ENCODE data around the gene FBXW11. TPM values are rescaled to one million over a fixed set of nuclear protein-coding genes. Genes with fewer than 3 reads are reported as not detected.

FBXW11 gene
- total RNA-seq, 1 donor from 2014 or later: 54.8 TPM

GRCh38 chr5:172051643-172052339 lies 45.4 kb upstream of the FBXW11 start:
- H3K4me3 Mint-ChIP-seq (ENCODE audit: unreplicated experiment): no peak overlapping the region
- peaks cover 18% of the 10 kb centered on the region for H3K4me1 Mint-ChIP-seq (ENCODE audit: low read depth)
- no peak for DNase-seq (ENCODE audit: low spot score)
- H3K9me3 Mint-ChIP-seq (ENCODE audit: low read depth): no peaks in the 10 kb centered on the region
- peaks cover 20% of the 10 kb centered on the region for H3K36me3 Mint-ChIP-seq (ENCODE audit: low read depth)
- peak overlapping the region; percentile 37 for H3K27ac Mint-ChIP-seq (ENCODE audit: unreplicated experiment)
- no peak for TF ChIP-seq CTCF (IDR thresholded peaks at IDR 0.05)
- H3K27me3 Mint-ChIP-seq (ENCODE audit: low read depth): no peaks in the 10 kb centered on the region

- H3K4me1 Mint-ChIP-seq (ENCODE audit: low read depth): peaks cover 18% of the 10 kb centered on the region
- H3K36me3 Mint-ChIP-seq (ENCODE audit: low read depth): peaks cover 13% of the 10 kb centered on the region
- no peak overlapping the region for H3K4me3 Mint-ChIP-seq (ENCODE audit: unreplicated experiment)
- DNase-seq (ENCODE audit: low spot score): no peak
- no peak for TF ChIP-seq CTCF (IDR thresholded peaks at IDR 0.05)
- no peaks in the 10 kb centered on the region for H3K9me3 Mint-ChIP-seq (ENCODE audit: low read depth)
- no peak overlapping the region for H3K27ac Mint-ChIP-seq (ENCODE audit: unreplicated experiment)
- no peaks in the 10 kb centered on the region for H3K27me3 Mint-ChIP-seq (ENCODE audit: low read depth)
These were observed 43.6 kb upstream of the FBXW11 start for GRCh38 chr5:172050080-172050479.

- Mint-ChIP-seq H3K9me3 (ENCODE audit: low read depth) (no peaks in the 10 kb centered on the region), H3K4me3 (ENCODE audit: unreplicated experiment) (no peak overlapping the region), H3K36me3 (ENCODE audit: low read depth) (peaks cover 19% of the 10 kb centered on the region), H3K27ac (ENCODE audit: unreplicated experiment) (no peak overlapping the region), H3K4me1 (ENCODE audit: low read depth) (peaks cover 18% of the 10 kb centered on the region), H3K27me3 (ENCODE audit: low read depth) (no peaks in the 10 kb centered on the region)
- DNase-seq (ENCODE audit: low spot score): no peak
- no peak for TF ChIP-seq CTCF (IDR thresholded peaks at IDR 0.05)
These were observed 42.9 kb upstream of the FBXW11 start for GRCh38 chr5:172049226-172049796.

GRCh38 chr5:172048539-172049101 lies 42.2 kb upstream of the FBXW11 start:
- peaks cover 20% of the 10 kb centered on the region for H3K36me3 Mint-ChIP-seq (ENCODE audit: low read depth)
- no peaks in the 10 kb centered on the region for H3K9me3 Mint-ChIP-seq (ENCODE audit: low read depth)
- DNase-seq (ENCODE audit: low spot score): no peak
- no peak overlapping the region for H3K4me3 Mint-ChIP-seq (ENCODE audit: unreplicated experiment)
- H3K27me3 Mint-ChIP-seq (ENCODE audit: low read depth): no peaks in the 10 kb centered on the region
- TF ChIP-seq CTCF (IDR thresholded peaks at IDR 0.05): no peak
- H3K4me1 Mint-ChIP-seq (ENCODE audit: low read depth): peaks cover 18% of the 10 kb centered on the region
- peak overlapping the region; percentile 41 for H3K27ac Mint-ChIP-seq (ENCODE audit: unreplicated experiment)

GRCh38 chr5:172048170-172048422 lies 41.7 kb upstream of the FBXW11 start:
- H3K27me3 Mint-ChIP-seq (ENCODE audit: low read depth): no peaks in the 10 kb centered on the region
- H3K9me3 Mint-ChIP-seq (ENCODE audit: low read depth): no peaks in the 10 kb centered on the region
- no peak for DNase-seq (ENCODE audit: low spot score)
- no peak overlapping the region for H3K4me3 Mint-ChIP-seq (ENCODE audit: unreplicated experiment)
- TF ChIP-seq CTCF (IDR thresholded peaks at IDR 0.05): no peak
- H3K27ac Mint-ChIP-seq (ENCODE audit: unreplicated experiment): no peak overlapping the region
- peaks cover 18% of the 10 kb centered on the region for H3K4me1 Mint-ChIP-seq (ENCODE audit: low read depth)
- peaks cover 23% of the 10 kb centered on the region for H3K36me3 Mint-ChIP-seq (ENCODE audit: low read depth)
